ENCODE data around the gene FMR1NB. TPM values are rescaled to one million over a fixed set of nuclear protein-coding genes. Genes with fewer than 3 reads are reported as not detected.

FMR1NB gene
- total RNA-seq, 1 experiment from 2014 or later, result not detected

DNA sequence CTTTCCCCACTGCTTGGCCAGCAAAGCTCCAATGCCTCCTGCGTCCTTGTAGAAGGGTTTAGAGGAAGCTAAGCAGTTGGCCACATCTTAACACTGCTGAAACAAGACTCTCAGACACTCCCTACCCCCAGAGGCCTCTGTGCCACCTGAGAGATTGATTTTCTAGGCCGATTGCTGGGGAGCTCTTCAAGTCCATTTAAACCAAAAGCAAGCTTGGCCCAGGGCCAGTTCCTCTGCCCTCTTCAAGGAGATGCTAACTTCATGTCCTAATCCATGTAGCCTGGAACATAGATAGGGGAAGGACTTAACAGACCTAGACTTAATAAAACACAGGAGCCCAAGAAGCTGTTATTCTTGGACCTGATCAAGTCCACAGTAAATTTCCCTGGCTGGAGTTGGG, 27.2 kb upstream of the FMR1NB start:
- no peak overlapping the region for H3K27ac ChIP-seq (ENCODE audit: insufficient read length, low read depth, low read length)
- TF ChIP-seq, protein P1, sequence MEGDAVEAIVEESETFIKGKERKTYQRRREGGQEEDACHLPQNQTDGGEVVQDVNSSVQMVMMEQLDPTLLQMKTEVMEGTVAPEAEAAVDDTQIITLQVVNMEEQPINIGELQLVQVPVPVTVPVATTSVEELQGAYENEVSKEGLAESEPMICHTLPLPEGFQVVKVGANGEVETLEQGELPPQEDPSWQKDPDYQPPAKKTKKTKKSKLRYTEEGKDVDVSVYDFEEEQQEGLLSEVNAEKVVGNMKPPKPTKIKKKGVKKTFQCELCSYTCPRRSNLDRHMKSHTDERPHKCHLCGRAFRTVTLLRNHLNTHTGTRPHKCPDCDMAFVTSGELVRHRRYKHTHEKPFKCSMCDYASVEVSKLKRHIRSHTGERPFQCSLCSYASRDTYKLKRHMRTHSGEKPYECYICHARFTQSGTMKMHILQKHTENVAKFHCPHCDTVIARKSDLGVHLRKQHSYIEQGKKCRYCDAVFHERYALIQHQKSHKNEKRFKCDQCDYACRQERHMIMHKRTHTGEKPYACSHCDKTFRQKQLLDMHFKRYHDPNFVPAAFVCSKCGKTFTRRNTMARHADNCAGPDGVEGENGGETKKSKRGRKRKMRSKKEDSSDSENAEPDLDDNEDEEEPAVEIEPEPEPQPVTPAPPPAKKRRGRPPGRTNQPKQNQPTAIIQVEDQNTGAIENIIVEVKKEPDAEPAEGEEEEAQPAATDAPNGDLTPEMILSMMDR (conservative IDR thresholded peaks at IDR 0.05), result no peak

More for the DNA sequence above, 27.2 kb upstream of the FMR1NB start:
- no peak overlapping the region for H3K4ac ChIP-seq (ENCODE audit: low read depth, low read length)
- peaks cover 23% of the 10 kb centered on the region for H3K9me3 ChIP-seq (ENCODE audit: control insufficient read depth, low read depth, low read length)
- H3K79me1 ChIP-seq (ENCODE audit: insufficient read depth, low read depth, low read length, poor library complexity, severe bottlenecking), result no peaks in the 10 kb centered on the region
- no peak overlapping the region for H2BK15ac ChIP-seq (ENCODE audit: low read depth, low read length)
- no peaks in the 10 kb centered on the region for H3K27me3 ChIP-seq (ENCODE audit: insufficient read depth, low read length)
- H3K9me3 Mint-ChIP-seq, result peaks cover 53 to 69% of the 10 kb centered on the region in 2 experiments
- H2AFZ ChIP-seq (ENCODE audit: low read length), result no peak overlapping the region
- no peak overlapping the region for H3K4me2 ChIP-seq (ENCODE audit: insufficient read depth, insufficient read length, low read length)
- no peak overlapping the region for H2BK20ac ChIP-seq (ENCODE audit: low read depth, low read length, poor library complexity, severe bottlenecking)
- no peak overlapping the region for H2AK5ac ChIP-seq (ENCODE audit: insufficient read length, low read length)
- H2BK12ac ChIP-seq (ENCODE audit: insufficient read length, low read depth, low read length), result no peak overlapping the region
- WGBS (ENCODE audit: extremely low coverage, insufficient read length, low lambda C conversion rate), result no CpG with 5 or more reads among the region's 2 CpGs
- no peak overlapping the region for H3K9ac ChIP-seq (ENCODE audit: extremely low read depth, insufficient read length, low read length)
- H3K27ac Mint-ChIP-seq, result no peak overlapping the region
- no peaks in the 10 kb centered on the region; the same call in 1 of the 2 replicates for H3K27me3 Mint-ChIP-seq (ENCODE audit: low read depth)
- no peak overlapping the region for H4K5ac ChIP-seq (ENCODE audit: insufficient read length, low read depth, low read length)
- no peaks in the 10 kb centered on the region for H3K23me2 ChIP-seq (ENCODE audit: insufficient read length, low read depth, low read length, poor library complexity, severe bottlenecking)
- H3K36me3 Mint-ChIP-seq (ENCODE audit: insufficient read depth in 1 of 3, low read depth in 3 of 3), result peaks cover 0 to 14% (median 8%) of the 10 kb centered on the region in 3 experiments; a peak in 6 of 7 replicates
- H3K79me2 ChIP-seq (ENCODE audit: insufficient read depth, low read length), result no peaks in the 10 kb centered on the region
- no peaks in the 10 kb centered on the region for H4K20me1 ChIP-seq (ENCODE audit: control insufficient read depth, insufficient read depth, insufficient read length)
- no peak overlapping the region for H3K23ac ChIP-seq (ENCODE audit: insufficient read length, low read depth, low read length)
- no peak overlapping the region for H3K4me3 Mint-ChIP-seq
- no peak overlapping the region for H2BK120ac ChIP-seq (ENCODE audit: low read depth, low read length, poor library complexity, severe bottlenecking)
- no peak for DNase-seq
- no peak overlapping the region for H3K18ac ChIP-seq (ENCODE audit: insufficient read length, low read depth, low read length)
- no peaks in the 10 kb centered on the region for H3K4me1 ChIP-seq (ENCODE audit: insufficient read depth, low read length)
- no peak overlapping the region for H2BK5ac ChIP-seq (ENCODE audit: insufficient read length, low read length)
- H3K14ac ChIP-seq (ENCODE audit: insufficient read depth, low read length), result no peak overlapping the region
- H3K4me1 Mint-ChIP-seq, result no peaks in the 10 kb centered on the region
- H4K91ac ChIP-seq (ENCODE audit: insufficient read length, low read depth, low read length), result no peak overlapping the region
- no peak overlapping the region for H3T11ph ChIP-seq (ENCODE audit: low read length)
- H3K56ac ChIP-seq (ENCODE audit: insufficient read length, low read depth, low read length), result no peak overlapping the region
- no peak overlapping the region for H4K8ac ChIP-seq (replicated peaks; ENCODE audit: insufficient read length, low read depth, low read length)

Data from H9 (cell line).